NCI-H82 treated with DMSO at 0.1 percent for 48 hours (cell line): ENCODE measurements around the gene POU2F2.

Experiments
- DNase-seq: peaks from one replicate; lab custom pipeline; 2025; ENCODE audit not compliant: unreplicated experiment; lab: John Stamatoyannopoulos, UW

POU2F2 gene

GRCh38 chr19:42126574-42126973 is 5.7 kb downstream of the POU2F2 start:
- no peak for DNase-seq

DNA sequence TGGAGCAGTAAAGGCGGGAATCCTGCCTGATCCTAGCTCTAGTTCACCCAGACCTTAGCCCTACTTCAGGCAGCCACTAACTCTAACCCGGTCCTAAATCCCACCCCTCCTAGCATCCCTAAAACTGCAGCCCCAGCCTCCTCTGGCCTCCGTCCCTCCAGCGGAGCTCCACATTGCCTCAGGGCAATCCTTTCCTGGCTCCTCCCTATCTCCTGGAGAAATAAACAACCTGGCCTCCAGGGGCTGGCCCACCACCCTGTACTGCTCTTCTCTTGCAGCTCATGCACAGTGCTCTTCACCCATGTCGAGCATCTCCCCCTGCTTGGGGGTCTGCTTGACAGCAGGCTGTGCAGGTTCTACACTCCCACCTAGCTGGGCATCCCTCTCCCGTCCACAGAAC is 6.7 kb downstream of the POU2F2 start:
- DNase-seq: no peak

DNA sequence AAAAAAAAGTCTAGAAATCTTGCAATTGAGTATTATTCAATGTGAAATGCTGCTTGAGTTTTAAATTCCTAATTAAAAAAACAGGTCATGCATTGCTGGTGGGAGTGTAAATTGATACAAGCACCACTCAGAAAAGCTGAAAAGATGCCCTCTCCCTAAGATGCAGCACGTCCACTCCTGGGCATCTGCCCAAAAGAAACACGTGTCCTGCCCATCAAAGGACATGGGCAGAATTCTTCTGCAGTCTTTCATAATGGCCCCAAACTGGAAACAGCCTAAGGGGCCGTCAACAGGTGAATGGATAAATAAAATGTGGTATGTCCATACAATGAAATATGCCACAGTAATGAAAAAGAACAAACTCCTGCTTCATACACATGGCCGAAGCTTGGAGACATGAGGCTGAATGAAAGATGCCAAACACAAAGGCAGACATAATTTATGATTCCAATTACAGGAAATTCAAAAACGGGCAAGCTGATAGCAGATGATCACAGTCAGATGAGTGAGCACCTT is 7.8 kb downstream of the POU2F2 start:
- DNase-seq: no peak

DNA sequence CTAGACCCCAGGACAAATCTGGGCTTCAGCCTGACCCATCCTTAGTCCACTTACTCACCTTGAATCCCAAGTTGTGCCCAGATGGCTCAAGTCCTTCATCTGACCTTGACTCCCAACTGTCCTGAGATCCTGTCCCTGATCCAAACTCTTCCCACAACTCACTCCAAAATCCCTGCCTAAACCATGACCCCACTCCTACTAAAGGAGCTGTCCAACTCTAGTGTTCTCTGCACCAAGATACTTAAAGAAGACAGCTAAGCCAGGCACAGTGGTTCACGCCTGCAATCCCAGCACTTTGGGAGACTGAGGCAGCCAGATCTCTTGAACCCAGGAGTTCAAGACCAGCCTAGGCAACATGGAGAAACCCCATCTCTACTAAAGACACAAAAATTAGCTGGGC is 8.5 kb downstream of the POU2F2 start:
- DNase-seq: no peak

DNA sequence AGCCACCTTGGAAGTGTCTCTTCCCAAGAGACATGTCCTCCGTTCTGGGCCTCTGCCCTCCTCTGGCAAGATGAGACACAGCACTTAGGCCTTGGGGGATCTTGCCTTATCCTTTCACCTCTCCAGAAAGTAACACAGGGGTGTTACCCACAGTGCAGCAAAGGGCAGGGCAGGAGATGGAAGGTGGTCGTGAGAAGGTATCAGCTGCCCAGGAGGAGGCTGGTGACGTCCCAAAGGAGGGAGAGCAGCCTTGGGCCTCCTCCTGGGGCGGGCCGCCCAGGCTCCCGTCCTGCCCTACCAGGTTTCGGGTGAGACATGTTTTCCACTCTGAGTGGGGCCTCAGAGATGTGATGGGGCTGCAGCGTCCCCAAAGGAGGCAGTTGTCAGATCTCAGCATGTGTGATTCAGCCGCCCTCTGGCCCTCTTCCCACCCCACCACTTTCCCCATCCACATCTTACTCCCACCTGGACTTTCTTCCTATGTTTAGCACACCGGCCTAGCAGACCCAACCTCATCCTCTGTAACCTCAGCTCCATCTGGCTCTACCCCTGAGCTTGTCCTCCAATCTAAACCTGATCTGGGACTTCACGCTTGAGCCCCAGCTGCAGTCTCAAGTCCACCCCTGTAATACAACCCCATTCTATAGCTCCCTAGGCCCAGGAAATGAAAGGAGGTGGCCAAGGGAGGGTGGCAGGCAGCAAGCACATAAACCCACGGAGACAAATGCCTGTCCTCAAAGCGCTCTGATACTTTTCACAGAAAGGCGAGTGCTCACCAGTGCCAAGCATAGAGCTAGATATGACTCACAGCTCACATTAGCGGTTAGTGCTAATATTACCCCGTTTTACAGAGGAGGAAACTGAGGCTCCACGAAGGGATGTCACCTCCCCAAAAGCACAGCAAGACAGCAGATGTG is 9.3 kb downstream of the POU2F2 start:
- peak; percentile 26 for DNase-seq

- no peak for DNase-seq
These were observed 10.6 kb downstream of the POU2F2 start for GRCh38 chr19:42121656-42122069.

- no peak for DNase-seq
These were observed 11.1 kb downstream of the POU2F2 start for GRCh38 chr19:42121036-42121621.

DNA sequence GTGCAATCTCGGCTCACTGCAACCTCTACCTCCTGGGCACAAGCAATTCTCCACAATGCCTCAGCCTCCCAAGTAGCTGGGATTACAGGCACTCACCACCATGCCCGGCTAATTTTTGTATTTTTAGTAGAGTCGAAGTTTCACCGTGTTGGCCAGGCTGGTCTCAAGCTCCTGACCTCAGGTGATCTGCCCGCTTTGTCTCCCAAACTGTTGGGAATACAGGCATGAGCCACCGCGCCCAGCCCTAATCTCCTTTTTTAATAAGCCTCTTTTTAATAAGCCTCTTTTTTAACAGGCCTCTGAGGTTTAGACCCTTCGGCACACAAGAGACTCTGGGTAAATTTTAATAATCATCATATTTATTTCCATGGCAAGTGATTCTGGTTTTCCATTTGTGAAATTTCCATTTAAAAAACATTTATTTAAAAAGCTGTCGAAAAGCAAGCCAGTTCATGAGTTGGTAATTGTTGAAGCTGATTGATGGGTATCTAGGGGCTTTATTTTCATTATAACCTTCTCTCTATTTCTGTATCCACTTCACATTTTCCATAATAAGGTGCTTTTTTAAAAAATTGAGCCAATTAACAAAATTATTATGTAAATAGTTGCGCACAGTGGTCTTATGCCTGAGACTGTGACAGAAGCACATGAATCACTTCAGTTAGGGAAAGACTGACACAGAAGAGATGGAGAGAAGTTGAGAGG is 11.8 kb downstream of the POU2F2 start:
- DNase-seq: peak; percentile 73

DNA sequence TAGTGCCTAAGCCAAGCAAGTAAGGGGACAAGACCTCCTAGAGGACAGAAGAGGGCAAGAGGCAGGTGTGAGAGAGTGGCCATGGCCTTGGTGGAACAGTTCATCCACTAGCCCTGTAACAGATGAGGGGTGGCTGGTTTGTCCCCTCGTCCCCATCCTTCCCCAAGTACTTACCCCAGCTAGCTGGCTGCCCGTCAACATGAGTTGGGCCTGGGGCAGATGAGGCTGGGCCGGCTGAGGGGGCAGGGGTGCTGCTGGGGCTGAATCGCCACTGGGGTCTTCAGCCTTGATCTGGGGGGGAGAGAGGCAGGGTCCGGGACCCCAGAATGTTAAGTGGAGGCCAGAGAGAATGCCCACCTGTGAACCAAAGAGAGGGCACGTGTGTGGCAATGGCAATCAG is 15.2 kb downstream of the POU2F2 start:
- no peak for DNase-seq

- no peak for DNase-seq
These were observed 15.8 kb downstream of the POU2F2 start for GRCh38 chr19:42116308-42117075.

DNA sequence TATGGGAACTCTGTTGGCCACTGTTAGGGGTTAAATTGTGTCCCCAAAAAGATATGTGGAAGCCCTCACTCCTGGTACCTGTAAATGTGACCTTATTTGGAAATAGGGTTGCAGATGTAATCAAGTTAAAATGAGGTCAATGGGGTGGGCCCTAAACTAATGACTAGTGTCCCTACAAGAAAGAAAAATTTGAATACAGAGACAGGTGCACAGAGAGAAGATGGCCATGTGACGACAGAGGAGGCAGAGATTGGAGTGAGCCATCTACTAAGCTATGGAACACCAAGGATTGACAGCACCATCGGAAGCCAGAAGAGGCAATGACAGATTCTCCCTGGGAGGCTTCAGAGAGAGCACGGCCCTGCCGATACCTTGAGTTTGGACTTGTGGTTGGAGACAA is 16.5 kb downstream of the POU2F2 start:
- no peak for DNase-seq

GRCh38 chr19:42115219-42115618 is 17.0 kb downstream of the POU2F2 start:
- DNase-seq: no peak

GRCh38 chr19:42114412-42114811 is 17.8 kb downstream of the POU2F2 start:
- DNase-seq: peak; percentile 78

DNA sequence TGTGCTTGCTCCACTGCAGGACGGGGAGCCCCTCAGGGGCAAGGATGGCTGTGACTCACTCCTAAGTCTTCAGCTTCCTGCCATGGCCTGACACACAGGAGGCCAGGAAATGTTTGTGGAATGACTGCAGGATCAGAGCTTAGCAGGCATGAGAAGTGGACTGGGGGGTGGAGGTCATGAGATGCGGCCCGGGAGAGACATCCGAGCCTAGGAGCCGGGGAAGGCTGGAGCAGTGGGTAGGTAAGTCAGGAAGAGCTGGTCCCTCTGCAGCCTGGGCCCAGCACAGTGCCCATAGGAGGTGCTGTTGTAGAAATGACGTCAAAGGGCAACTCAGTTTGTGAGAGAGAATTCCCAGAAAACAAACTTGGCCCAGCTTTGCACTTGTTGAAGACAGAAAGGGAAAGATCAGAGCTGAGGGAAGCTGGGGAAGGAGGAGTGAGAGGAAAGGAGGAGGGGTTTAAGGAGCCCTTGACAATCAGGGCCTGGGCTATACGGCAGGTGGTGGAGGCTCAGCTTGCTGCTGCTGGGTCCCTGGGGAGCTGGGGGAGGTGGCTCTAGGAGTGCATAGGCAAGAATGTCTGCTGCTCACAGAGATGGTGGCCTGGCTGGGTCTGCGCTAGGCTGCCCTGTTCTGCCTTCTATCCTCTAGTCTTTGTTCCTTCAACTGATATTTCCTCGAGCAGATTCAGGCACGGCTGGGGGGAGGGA is 18.5 kb downstream of the POU2F2 start:
- peak; percentile 97 for DNase-seq

- no peak for DNase-seq
These were observed 20.4 kb downstream of the POU2F2 start for GRCh38 chr19:42111811-42112210.

DNA sequence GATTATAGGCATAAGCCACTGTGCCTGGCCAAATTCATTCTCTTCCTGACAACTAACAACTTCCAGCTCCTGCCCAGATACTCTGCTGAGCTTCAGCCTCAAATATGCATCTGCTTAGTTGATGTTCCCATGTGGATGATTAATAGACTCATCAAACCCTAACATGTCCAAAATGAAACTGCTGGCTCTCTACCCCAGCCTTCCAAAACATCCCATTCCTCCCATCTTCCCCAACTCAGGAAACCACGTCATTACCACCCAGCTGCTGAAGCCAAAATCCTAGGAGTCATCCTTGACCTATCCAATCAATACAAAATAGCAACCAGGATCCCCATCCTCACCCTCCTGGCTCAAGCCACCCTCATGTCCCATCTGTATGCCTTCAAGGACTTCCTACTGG is 20.9 kb downstream of the POU2F2 start:
- DNase-seq: no peak

DNA sequence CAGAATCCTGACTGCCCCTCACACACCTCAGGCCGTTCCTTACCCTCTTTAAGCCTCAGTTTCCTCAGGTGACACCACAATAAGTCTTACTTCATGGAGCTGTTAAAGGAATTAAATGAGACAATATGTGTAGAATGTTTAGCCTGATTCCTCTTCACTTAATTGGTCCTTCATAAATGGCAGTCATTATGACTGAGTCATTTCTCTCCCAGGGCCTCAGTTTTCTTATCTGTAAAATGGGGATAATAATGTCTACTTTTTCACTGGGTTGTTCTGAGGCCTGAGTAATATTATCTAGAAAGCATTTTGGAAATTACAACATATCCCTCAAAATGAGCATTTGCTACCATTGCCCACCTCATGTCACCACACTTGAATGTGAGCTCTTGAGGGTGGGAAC is 21.6 kb downstream of the POU2F2 start:
- no peak for DNase-seq

DNA sequence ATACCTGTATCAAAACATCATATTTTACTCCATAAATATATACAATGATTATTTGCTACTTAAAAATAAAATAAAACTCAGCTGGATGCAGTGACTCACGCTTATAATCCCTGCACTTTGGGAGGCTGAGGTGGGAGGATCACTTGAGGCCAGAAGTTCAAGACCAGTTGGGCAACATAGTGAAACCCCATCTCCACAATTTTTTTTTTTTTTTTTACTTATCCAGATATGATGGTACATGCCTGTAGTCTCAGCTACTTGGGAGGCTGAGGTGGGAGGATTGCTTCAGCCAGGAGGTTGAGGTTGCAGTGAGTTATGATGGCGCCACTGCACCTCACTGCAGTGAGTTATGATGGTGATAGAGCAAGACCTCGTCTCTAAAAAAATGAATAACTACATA is 22.4 kb downstream of the POU2F2 start:
- DNase-seq: no peak

- peak; percentile 89 for DNase-seq
These were observed 23.5 kb downstream of the POU2F2 start for GRCh38 chr19:42108527-42109389.
